Measurements from ENCODE around the gene BLACAT1. TPM values are rescaled to one million over a fixed set of nuclear protein-coding genes. Genes with fewer than 3 reads are reported as not detected.

The BLACAT1 gene
- total and polyA plus RNA-seq, 2 of the 4 experiments (the other 2 are of a cell fraction) = under 0.01 to 0.05 TPM

DNA sequence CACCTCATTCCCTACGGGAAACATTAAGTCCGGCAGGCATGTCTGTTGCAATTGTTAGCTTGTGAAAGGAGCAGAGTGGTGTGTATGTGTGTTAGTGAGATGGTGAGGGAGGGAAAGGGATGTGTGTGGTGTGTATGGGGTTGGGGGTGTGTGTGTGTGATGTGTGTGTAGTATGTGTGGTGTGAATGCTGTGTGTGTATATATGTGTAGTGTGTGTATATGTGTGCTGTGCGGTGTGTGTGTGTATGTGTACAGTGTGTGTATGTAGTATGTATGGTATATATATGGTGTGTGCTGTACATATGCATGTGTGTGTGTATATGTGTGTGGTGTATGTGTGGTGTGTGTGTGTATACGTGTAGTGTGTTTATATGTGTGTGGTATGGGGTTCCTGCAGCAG is 20.8 kb upstream of the BLACAT1 start:
- Histone ChIP-seq H3K18ac (ENCODE audit: low read depth, low read length) (no peak overlapping the region), H3K4ac (ENCODE audit: low read depth, low read length) (no peak overlapping the region), H4K91ac (ENCODE audit: insufficient read depth, low read depth, low read length) (no peak overlapping the region), H3K79me1 (ENCODE audit: low read depth in 1 of 2, low read length in 2 of 2) (no peaks in the 10 kb centered on the region), H3K27me3 (ENCODE audit: control insufficient read depth, insufficient read depth, low read length) (peaks cover 24% of the 10 kb centered on the region), H3K56ac (ENCODE audit: extremely low read depth, insufficient read depth, low read length) (no peak overlapping the region), H3K36me3 (ENCODE audit: control insufficient read depth, insufficient read depth, low read length) (no peaks in the 10 kb centered on the region), H3K9ac (ENCODE audit: low read depth, low read length) (no peak overlapping the region), H2AK9ac (replicated peaks; ENCODE audit: low read depth, low read length, poor library complexity) (no peak overlapping the region), H4K5ac (ENCODE audit: low read depth, low read length) (no peak overlapping the region), H2AK5ac (ENCODE audit: low read depth, low read length) (no peak overlapping the region), H3K27ac (ENCODE audit: insufficient read depth, low read length) (no peak overlapping the region), H2BK5ac (ENCODE audit: low read depth, low read length, poor library complexity, severe bottlenecking) (peak overlapping the region; percentile 82), H3K4me3 (ENCODE audit: insufficient read depth, low read depth, low read length) (no peak overlapping the region), H3K9me1 (ENCODE audit: insufficient read depth, low read length) (no peaks in the 10 kb centered on the region), H4K8ac (ENCODE audit: low read depth in 2 of 2, low read length in 2 of 2) (no peak overlapping the region), H2BK15ac (ENCODE audit: low read depth, low read length) (no peak overlapping the region), H3K4me1 (ENCODE audit: control insufficient read depth, insufficient read depth, low read length) (no peaks in the 10 kb centered on the region), H2AFZ (replicated peaks; ENCODE audit: low read length, poor library complexity) (no peak overlapping the region), H2BK20ac (ENCODE audit: low read depth, low read length) (no peak overlapping the region), H4K20me1 (ENCODE audit: insufficient read depth, low read length) (no peaks in the 10 kb centered on the region), H3K9me3 (ENCODE audit: control insufficient read depth, insufficient read depth, low read length) (peaks cover 4% of the 10 kb centered on the region; the same call in 1 of the 2 replicates), H2BK120ac (ENCODE audit: low read depth, low read length) (no peak overlapping the region), H3K4me2 (ENCODE audit: low read depth, low read length) (no peak overlapping the region), H3K14ac (replicated peaks; ENCODE audit: low read depth, low read length) (no peak overlapping the region), H3K23ac (ENCODE audit: low read depth, low read length) (no peak overlapping the region)
- intact Hi-C loops (cut with micrococcal nuclease) (no loop called here), in situ Hi-C loops (cut with MboI; ENCODE audit: low sequenced_read_pairs) (no loop called here), dilution Hi-C loops (cut with HindIII; ENCODE audit: low sequenced_read_pairs, unreplicated experiment) (no loop called here)
- no peak for DNase-seq
- ATAC-seq (ENCODE audit: low read depth) = no peak
- ChIA-PET CTCF (interaction anchor here (1.7 kb wide), 1 partner anchor 9 kb away, joined by 8 read pairs; no protein-coding TSS in a partner anchor), POLR2A (ENCODE audit: unreplicated experiment) (no interaction called here)
- no peak for TF ChIP-seq CHD1 (IDR thresholded peaks at IDR 0.05; ENCODE audit: low read depth, low read length)
- no peak for TF ChIP-seq MXI1 (IDR thresholded peaks at IDR 0.05; ENCODE audit: borderline replicate concordance, low read depth, low read length)
- no peak for TF ChIP-seq RCOR1 (IDR thresholded peaks at IDR 0.05; ENCODE audit: insufficient replicate concordance, low read length)
- TF ChIP-seq RAD21 (IDR thresholded peaks at IDR 0.05; ENCODE audit: low read length) = no peak
- no peak for TF ChIP-seq RFX5 (IDR thresholded peaks at IDR 0.05; ENCODE audit: low read depth, low read length)
- no peak for TF ChIP-seq MAFK (IDR thresholded peaks at IDR 0.05; ENCODE audit: low read depth, low read length)
- 55% methylated on average over 2 of the region's 4 CpGs; no CpG with 5 or more reads in 1 of the 2 experiments for WGBS, 2 experiments (ENCODE audit: extremely low coverage in 2 of 2, insufficient read length in 1 of 2)
- BruUV-seq (replicated peaks) = no TSS peak

All from IMR-90 (cell line).